ENCODE results near the gene CFAP410.

GRCh38 chr21:44285138-44285992, 53.8 kb downstream of the CFAP410 start, which contains the start of gene AIRE:
- TF ChIP-seq CTCF (IDR thresholded peaks at IDR 0.05; ENCODE audit: insufficient read depth, low read length): no peak
- no peak for TF ChIP-seq POLR2AphosphoS5 (IDR thresholded peaks at IDR 0.05; ENCODE audit: low read depth)
- no peak for TF ChIP-seq GABPA (IDR thresholded peaks at IDR 0.05; ENCODE audit: low read depth)

Data from HL-60 (cell line).